Measurements from ENCODE around the gene UTRN. TPM values are rescaled to one million over a fixed set of nuclear protein-coding genes. Genes with fewer than 3 reads are reported as not detected.

Gene UTRN
- total RNA-seq, 1 experiment from 2014 or later = 79.7 TPM

- Histone ChIP-seq H4K5ac (ENCODE audit: insufficient read length, low read depth, low read length) (no peak overlapping the region), H4K91ac (ENCODE audit: insufficient read length, low read depth, low read length) (no peak overlapping the region), H3K79me2 (ENCODE audit: insufficient read depth, low read length) (no peaks in the 10 kb centered on the region), H4K8ac (replicated peaks; ENCODE audit: insufficient read length, low read depth, low read length) (no peak overlapping the region), H3K79me1 (ENCODE audit: insufficient read depth, low read depth, low read length, poor library complexity, severe bottlenecking) (peaks cover 4% of the 10 kb centered on the region), H2BK120ac (ENCODE audit: low read depth, low read length, poor library complexity, severe bottlenecking) (no peak overlapping the region), H3K23me2 (ENCODE audit: insufficient read length, low read depth, low read length, poor library complexity, severe bottlenecking) (no peaks in the 10 kb centered on the region), H3K27ac (ENCODE audit: insufficient read length, low read depth, low read length) (no peak overlapping the region), H2BK5ac (ENCODE audit: insufficient read length, low read length) (no peak overlapping the region), H3K23ac (ENCODE audit: insufficient read length, low read depth, low read length) (no peak overlapping the region), H2BK15ac (ENCODE audit: low read depth, low read length) (no peak overlapping the region), H2AK5ac (ENCODE audit: insufficient read length, low read length) (no peak overlapping the region), H3K27me3 (ENCODE audit: insufficient read depth, low read length) (no peaks in the 10 kb centered on the region), H3K4me2 (ENCODE audit: insufficient read depth, insufficient read length, low read length) (no peak overlapping the region), H2BK12ac (ENCODE audit: insufficient read length, low read depth, low read length) (no peak overlapping the region), H3K4me1 (ENCODE audit: insufficient read depth, low read length) (no peaks in the 10 kb centered on the region; the same call in 1 of the 2 replicates), H3T11ph (ENCODE audit: low read length) (no peak overlapping the region), H2AFZ (ENCODE audit: low read length) (no peak overlapping the region), H3K14ac (ENCODE audit: insufficient read depth, low read length) (no peak overlapping the region), H3K18ac (ENCODE audit: insufficient read length, low read depth, low read length) (no peak overlapping the region), H3K56ac (ENCODE audit: insufficient read length, low read depth, low read length) (no peak overlapping the region), H4K20me1 (ENCODE audit: control insufficient read depth, insufficient read depth, insufficient read length) (peaks cover 2% of the 10 kb centered on the region), H2BK20ac (ENCODE audit: low read depth, low read length, poor library complexity, severe bottlenecking) (no peak overlapping the region), H3K9ac (ENCODE audit: extremely low read depth, insufficient read length, low read length) (no peak overlapping the region), H3K9me3 (ENCODE audit: control insufficient read depth, low read depth, low read length) (no peaks in the 10 kb centered on the region), H3K4ac (ENCODE audit: low read depth, low read length) (no peak overlapping the region)
- no peak for TF ChIP-seq CTCF (conservative IDR thresholded peaks at IDR 0.05)
- no peak for DNase-seq
- 0 out of 7 replicates have a peak overlapping the region, but pooled peaks of 1 of the 3 experiments have one; percentile 9 for H3K27ac Mint-ChIP-seq
- no peaks in the 10 kb centered on the region for H3K27me3 Mint-ChIP-seq (ENCODE audit: low read depth)
- no peaks in the 10 kb centered on the region for H3K9me3 Mint-ChIP-seq
- H3K36me3 Mint-ChIP-seq (ENCODE audit: insufficient read depth in 1 of 3, low read depth in 3 of 3) = no peaks in the 10 kb centered on the region
- H3K4me1 Mint-ChIP-seq = peaks cover 16 to 17% of the 10 kb centered on the region in 2 experiments
- no peak overlapping the region for H3K4me3 Mint-ChIP-seq
- no CpG with 5 or more reads among the region's 16 CpGs for WGBS (ENCODE audit: extremely low coverage, insufficient read length, low lambda C conversion rate)
Observed at GRCh38 chr6:144315226-144315980, 30.3 kb downstream of the UTRN start.
